Activated T-cell treated with anti-CD3 and anti-CD28 coated beads for 24 hours (primary cell): Measurements from ENCODE around the gene ADORA3.
A peak's percentile ranks its signal among the peaks of the same experiment; 100 is the strongest.

ENCODE experiments used
- DNase-seq: peaks from one replicate; pipeline ENCODE4 v3.0.0-alpha.2; 2020; ENCODE audit warnings: low read depth

ADORA3 gene

DNA sequence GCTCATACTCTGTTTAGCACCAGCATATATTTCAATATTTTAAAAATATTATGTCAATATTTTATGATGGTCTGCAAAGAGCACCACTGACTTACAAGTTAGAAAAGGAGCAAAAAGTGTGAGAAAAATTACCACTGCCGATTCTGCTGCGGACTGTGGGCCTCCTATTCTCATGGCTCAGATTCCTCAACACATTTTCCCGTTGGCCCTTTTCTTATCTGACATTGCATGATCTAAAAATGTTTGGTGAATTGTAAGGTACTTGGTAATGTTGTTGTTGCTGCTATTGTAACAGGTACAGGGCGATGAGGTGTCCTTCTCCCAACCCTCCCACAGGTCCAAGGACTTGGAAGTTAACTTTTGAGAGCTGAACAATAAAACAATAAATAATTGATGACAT lies 28.9 kb downstream of the ADORA3 start:
- no peak for DNase-seq

DNA sequence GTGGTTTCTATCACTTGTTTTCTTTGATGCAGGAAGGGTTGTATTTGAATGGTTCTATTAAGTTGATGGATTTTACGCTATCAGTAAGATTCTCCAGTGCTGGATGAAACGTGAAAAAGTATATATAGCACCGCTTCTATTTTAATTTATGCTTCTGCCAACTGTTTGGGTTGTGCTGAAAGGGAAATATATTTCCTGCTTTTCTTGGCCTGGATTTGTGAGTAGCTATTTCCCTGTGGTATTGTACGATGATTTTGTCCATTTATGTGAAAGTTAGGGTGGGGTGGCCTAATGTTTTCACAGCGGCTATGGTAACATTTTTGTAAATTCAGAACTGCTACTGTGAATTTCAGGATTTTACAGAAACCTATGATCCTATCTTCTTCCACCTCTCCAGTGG lies 29.3 kb downstream of the ADORA3 start:
- no peak for DNase-seq

DNA sequence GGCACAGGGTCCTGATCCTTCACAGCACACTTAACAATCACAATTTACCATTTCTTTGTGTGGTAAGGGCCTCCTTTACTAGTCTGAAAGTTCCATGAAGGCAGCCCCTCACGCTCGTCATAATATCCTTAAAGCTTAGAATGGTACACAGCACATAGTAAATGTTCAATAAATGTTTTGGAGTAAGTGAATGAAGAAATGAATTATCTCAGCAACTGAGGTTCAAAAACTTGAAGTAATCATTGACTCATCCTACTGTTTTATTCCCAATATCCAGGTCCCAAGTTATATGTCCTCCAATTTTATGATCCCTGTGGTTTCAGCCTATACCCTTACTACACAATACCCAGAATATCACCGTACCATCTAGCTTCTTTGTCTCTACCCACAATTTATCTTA lies 31.9 kb downstream of the ADORA3 start:
- DNase-seq: no peak

DNA sequence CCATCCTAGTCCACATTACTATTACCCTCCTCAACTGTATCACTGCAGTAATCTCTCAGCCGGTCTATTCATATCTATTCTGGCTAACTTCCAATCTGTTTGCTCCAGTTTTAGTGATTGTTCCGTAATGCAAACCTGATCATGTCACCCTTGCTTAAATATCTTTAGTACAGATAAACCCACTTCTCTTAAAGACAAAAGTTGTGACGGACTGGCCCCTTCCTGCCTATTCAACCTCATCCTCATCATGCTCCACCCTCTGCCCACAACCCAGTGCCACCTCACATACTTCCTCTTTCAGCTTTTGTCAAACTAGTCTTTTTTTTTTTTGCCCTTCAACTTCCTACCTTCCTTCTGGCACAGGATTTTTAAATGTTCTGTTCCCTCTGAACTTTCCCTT lies 32.4 kb downstream of the ADORA3 start:
- peak; percentile 34 for DNase-seq

DNA sequence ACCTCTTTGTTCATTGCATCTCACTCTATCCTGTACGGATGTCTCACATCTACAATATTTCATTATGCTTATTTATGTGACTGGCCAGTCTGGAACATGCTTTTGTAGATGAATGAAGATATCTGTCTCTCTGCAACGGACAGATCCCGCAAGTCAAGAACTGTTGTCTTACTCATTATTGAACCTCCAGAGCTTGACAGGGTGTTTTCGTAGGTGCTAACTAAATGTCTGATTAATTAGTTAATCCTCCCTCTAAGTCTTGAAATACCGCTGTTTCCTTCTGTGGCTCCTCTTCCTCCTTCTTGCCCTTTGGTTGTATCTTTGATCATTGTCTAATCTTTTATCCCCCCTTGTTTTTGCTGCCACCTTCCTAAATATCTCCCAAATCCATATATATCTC lies 32.8 kb downstream of the ADORA3 start:
- no peak for DNase-seq

DNA sequence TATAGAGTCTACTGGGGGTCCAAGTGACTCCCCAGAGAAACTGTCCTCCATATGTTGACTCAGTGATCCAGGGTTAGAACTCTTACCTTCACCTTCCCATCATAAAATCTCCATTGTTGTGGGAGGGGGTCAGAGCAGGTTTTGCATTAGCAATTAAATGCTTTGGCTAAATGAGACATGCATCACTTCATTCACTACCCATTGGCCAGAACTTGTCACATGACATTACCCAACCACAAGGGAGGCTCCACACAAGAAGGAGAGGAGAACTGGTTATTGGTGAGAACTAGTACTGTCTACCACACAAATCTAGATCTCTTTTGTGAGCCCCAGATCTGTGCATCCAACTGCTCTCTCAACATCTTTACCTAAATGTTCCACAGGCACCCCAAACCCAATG lies 33.9 kb downstream of the ADORA3 start:
- no peak for DNase-seq

DNA sequence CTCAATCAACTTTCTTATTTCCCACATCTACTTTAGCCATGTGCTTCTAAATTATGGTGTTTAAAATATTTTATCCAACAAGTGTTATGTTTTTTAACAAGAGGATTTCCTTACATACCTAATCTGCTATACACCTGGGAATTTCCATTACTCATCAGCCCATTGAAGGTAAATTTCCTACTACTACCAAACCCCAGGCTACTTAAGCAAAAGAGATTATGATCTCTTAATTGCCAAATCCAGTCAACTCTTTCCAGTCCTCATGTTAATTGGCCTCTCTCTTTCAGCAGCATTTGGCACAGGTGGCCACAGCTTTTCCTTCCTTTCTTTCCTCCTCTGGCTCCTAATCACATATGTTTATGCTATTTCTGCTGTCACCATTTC lies 34.7 kb downstream of the ADORA3 start:
- no peak for DNase-seq

DNA sequence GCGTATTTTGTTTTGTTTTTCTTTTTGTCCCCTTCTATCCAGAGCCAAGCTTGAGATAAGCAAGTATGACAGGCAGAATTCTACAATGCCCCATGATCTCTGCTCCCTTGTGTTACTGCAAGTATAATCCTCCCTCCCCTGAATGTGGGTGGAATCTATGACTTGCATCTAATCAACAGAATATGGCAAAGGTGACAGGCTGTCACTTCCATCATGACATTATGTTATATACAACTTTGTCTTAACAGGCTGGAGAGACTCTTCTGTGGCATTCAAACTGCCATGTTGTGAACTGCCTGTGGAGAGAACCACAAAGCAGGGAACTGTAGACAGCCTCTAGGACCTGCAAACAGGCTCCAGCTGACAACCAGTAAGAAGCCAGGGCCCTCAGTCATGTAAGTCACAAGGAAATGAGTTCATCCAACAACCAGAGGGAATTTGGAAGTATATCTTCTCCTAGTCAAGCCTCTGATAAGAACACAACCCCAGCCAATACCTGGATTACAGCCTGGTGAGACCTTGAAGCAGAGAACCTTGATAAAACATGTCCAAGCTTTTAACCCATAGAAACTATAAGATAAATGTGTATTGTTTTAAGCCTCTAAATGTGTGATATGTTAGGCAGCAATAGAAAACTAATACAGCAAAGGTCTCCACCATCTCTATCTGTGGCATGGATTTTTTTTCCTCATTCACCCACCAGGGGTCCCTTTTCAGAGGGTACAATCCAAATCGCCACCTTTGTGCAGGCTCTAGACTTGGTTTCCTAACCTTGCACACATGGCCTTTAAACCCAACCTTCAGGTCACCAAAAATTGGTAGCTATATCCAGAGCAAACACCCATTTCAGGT lies 35.3 kb downstream of the ADORA3 start:
- DNase-seq: no peak

DNA sequence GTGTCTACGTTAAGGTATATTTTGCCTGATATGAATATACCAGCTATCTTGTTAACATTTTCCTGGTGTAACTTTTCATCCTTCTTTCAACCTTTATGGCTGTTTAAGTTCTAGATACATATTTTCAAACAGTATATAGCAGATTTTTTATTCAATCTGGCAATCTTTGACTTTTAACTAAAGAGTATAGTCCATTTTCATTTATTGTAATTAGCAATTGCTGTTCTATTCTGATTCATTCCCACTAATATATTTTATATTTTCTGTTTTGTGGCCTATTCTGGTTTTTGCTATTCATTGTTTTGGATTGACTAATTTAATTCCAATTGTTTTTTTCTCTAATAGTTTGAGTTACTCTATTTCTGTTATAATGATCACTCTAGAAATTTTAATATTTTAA lies 37.0 kb downstream of the ADORA3 start:
- DNase-seq: no peak

DNA sequence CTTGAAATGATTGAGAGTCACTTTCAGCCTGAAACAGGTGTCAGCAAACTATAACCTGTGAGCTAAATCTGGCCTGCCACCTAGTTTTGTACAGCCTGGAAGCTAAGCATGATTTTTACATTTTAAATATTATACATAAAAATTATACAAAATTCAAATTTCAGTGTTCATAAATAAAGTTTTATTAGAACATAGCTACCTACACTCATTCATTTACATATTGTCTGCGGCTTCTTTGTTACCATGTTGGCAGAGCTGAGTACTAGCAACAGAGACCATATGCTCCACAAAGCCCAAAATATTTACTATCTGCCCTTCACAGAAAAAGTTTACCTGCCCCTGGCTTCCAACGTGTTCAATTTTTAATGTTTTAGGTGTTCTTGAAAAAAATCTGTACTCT lies 37.7 kb downstream of the ADORA3 start:
- no peak for DNase-seq

DNA sequence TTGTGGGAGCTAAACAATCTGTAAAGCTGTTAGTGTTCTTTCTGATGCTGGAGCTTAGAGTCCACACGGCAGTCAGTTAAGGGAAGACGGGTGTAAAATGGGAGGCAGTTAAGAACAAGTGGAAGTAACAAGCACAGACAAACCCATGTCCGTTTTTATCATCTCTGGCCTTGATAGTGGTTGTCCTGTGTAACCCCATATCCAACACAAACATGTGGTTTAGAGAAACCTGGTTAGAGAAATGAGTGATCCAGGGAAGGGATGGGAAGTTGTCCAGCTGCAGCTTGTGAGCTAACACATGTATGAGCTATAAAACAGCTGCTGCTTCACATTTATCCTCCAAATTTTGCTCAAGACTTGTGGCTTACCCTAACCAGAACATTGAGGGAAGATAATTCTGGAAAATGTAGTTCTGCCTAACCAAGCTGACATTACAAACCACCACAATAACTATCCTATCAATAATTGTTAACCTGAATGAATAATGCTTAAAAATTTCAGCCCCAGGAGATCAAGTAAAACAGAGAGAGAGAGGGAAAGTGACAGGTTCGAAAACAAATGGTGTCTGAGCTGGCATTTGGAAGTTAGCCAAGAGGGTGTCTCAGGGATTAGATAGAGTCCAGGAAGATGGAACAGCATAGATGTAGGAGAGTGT lies 40.3 kb downstream of the ADORA3 start:
- no peak for DNase-seq

DNA sequence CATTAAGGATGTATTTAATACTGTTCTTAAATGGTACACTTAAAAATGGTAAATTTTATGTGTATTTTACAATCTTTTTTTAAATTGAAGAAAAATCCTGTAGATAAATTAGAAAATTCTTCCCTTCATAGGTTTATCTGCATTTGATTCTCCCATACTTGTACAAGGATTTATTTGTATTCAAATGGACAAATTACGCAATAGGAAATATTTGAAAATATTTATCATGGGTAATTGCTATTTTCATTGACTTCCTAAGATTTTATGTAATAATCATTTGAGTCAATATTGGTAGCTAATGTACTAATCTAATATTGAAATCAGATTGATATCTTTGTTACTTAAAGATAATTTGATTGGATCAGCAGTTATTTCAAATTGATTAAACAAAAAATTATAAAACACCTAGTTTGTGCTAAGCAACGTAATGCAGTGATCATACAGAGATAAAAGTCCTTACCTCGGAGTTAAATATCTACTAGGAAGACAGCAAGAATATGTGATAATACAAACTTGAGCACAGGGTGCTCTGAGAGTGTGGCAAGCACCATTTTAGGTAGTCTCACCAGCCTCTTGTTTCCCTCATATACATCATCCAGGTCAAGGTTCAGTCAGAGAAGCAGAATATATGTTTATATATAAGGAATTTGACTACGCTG lies 40.9 kb downstream of the ADORA3 start:
- DNase-seq: no peak

DNA sequence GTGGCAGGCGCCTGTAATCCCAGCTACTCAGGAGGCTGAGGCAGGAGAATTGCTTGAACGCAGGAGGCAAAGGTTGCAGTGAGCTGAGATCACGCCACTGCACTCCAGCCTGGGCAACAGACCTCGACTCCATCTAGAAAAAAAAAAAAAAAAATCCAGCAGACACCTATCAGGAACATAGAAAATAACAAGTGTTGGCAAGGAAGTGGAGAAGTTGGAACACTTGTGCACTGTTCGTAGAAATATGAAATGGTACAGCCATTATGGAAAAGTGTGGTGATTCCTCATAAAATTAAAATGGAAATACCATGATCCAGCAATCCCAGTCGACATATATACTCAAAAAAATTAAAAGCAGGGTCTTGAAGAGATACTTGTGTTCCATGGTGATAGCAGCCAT lies 41.7 kb downstream of the ADORA3 start:
- no peak for DNase-seq

DNA sequence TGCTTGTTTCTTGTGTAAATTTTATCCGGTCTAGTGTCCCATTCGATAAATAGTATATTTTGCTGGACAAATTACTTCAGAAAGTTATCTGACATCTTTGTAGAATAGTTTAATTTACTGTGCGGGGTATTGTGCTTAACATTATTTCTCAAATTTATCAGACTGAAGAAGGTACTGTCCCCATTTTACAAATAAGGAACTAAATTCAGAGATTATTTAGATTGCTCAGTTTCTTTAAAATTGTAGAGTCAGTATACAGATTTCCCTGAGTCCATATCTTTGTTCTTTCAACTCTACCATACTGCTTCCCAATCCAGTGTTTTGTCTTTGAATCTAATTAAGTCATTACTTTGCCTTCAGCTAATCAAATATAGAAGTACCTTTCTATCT lies 47.8 kb downstream of the ADORA3 start:
- DNase-seq: no peak

DNA sequence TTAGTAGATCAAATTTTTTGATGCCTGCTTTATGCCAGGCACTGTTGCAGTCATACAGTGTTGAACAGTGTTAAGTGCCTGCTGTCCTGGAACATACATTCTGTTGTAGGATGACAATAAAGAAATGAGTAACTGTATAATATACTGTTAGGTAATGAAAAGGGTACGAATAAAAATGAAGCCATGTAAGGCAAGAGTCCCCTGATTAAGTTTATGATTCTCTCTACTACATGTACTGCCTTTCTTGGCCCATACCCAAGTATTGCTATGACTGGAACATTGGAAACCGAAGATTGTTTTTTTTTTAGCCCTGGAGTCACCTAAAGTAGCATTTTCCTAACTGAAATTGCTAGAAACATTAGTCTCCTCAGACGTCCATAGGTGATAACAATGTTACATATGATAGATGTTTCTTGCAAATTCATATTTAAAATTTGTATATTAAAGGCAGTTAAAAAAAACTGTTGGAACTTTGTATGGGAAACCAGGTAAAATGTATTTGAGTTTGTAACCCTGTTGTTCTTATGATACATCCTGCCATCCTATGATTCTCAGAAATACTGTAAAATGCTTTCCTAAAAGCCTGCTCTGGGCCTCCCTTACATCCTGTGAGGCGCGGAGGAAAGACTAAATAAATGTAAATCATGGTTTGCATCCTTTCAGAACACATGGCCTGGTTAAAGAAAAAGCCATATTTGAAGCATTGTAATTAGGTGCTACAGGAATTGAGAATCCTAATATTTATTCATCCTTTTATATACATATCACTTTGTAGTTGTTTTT lies 48.4 kb downstream of the ADORA3 start:
- no peak for DNase-seq

DNA sequence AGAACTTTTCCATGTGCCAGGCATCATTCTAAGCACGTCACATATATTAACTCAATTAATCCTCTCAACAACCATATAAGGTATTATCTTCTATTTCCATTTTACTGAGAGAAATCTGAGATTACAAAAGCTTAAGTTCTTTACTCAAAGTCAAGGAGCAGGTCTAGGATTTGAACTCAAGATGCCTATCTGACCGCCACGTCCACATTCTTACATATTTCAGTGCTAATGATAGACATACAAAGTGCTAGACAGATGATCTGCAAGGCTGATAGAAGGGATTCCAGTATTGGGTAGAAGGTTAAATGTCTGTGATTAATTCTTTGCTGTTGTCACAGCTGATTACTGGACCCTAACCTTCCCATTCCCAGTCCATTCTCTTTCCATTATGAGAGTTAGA lies 49.7 kb downstream of the ADORA3 start:
- no peak for DNase-seq

DNA sequence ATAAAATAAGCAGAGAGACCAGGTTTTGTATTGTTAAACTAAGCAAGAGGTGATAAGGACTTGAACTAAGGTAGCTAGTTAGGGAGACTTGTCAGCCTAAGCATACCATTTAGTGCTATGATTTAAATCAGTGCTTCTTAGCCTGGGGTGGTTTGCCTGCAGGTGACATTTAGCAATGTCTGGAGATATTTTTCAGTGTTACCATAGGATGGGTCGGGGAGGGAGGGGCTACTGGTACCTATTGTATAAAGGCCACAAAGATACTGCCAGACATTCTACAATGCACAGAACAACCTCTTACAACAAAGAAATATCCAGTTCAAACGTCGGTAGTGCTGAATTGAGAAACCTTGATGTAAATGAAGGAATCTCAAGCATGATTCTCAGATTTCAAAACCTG lies 50.9 kb downstream of the ADORA3 start:
- no peak for DNase-seq

DNA sequence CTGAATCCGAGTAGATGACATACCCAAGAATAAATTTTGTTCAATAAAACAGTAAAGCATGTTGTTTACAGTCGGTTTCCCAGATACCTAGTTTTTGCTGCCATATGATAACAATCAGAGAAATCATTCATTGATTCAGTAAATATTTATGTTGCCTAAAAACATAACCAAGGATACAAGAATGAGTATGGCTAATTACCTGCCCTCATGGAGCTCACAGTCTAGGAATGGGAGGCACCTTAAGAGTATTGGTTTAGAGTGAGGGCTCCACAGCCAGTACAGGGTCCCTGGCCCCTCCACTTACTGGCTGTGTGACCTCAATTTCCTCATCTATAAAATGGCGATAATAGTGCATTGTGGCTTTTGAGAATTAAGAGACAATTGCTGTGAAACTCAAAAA lies 53.2 kb downstream of the ADORA3 start:
- no peak for DNase-seq

DNA sequence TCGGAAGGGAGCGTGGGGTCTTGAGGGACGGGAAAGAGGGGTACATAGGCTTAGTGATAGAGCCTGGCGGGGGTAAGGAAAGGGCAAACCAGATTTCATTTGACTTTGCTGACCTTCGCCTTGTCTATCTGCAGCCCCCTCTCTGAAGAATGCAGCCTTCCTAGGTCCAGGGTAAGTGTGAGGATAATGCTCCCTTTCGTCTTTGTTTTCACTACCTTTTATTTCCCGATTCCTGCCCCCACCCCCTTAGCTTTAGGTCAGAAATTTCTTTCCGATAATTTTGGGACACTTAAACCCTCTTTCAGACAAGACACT lies 53.8 kb downstream of the ADORA3 start:
- DNase-seq: no peak
